SK-N-SH (cell line): ENCODE data around the gene NGLY1.

Source experiments
- EP300 ChIP-seq, 2 experiments: IDR thresholded peaks; 2 replicates each; pipeline versions ENCODE4 v1.4.0 to v1.6.1; 2012; ENCODE audit warnings: borderline replicate concordance in 1 of 2, low read depth in 1 of 2, low read length in 1 of 2
- EZH2phosphoT487 ChIP-seq: fragments of 200-600 bp; sonication (generic); IDR thresholded peaks from 2 replicates; pipeline ENCODE4 v1.6.1; 2017; ENCODE audit warnings: low read depth, mixed run types, mild to moderate bottlenecking, antibody characterized with exemption, moderate library complexity, borderline replicate concordance
- FOXM1 ChIP-seq: IDR thresholded peaks from 2 replicates; pipeline ENCODE4 v1.4.0; 2012; ENCODE audit warnings: low read depth, mild to moderate bottlenecking
- GABPA ChIP-seq: IDR thresholded peaks from 2 replicates; pipeline ENCODE4 v1.4.0; 2012; ENCODE audit warnings: low read depth, mild to moderate bottlenecking
- MXI1 ChIP-seq: IDR thresholded peaks from 2 replicates; pipeline ENCODE4 v1.6.1; 2012; ENCODE audit warnings: mild to moderate bottlenecking, low read depth, low read length, improper control_type of control experiment
- RAD21 ChIP-seq: IDR thresholded peaks from 2 replicates; pipeline ENCODE4 v1.6.1; 2012; ENCODE audit warnings: mild to moderate bottlenecking, low read length
- RCOR1 ChIP-seq: fragments of 150-350 bp; IDR thresholded peaks from 2 replicates; pipeline ENCODE4 v1.6.1; 2017; ENCODE audit warnings: antibody characterized with exemption, low read length
- SMC3 ChIP-seq: IDR thresholded peaks from 2 replicates; pipeline ENCODE4 v1.6.1; 2012; ENCODE audit warnings: low read depth, low read length, improper control_type of control experiment
- TF ChIP-seq, protein P1 (sequence below): fragments of 200-600 bp; sonication (generic); IDR thresholded peaks from 2 replicates; pipeline ENCODE4 v1.6.1; 2017; ENCODE audit warnings: antibody characterized with exemption, mild to moderate bottlenecking, moderate library complexity
- TF ChIP-seq, protein P2 (sequence below): IDR thresholded peaks from 2 replicates; pipeline ENCODE4; 2012
- TF ChIP-seq, protein P3 (sequence below): IDR thresholded peaks from 2 replicates; pipeline ENCODE4 v1.4.0; 2012; ENCODE audit warnings: low read depth, borderline replicate concordance
- TF ChIP-seq, protein P4 (sequence below): IDR thresholded peaks from 2 replicates; pipeline ENCODE4 v1.6.1; 2012; ENCODE audit warnings: mild to moderate bottlenecking, low read depth, low read length, moderate library complexity

DNA sequence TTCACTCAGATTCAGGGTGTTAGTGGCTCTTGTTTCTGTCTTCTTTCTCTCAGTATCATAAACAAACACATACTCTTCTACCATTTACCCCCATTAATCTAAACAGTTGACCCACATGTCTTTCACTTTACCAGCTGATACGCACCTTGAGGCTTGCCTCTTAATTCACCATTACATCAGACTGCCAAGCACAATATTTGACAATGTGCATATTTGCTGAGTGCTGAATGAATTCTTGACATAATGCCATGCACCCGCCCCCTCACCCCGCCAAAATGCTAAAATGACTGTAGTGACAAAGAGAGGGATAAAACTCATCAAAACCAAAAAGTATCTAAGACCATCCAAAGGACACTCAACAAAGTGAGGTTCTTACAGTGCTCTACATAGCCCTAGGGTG, 57.4 kb downstream of the NGLY1 start:
- TF ChIP-seq, protein P1, sequence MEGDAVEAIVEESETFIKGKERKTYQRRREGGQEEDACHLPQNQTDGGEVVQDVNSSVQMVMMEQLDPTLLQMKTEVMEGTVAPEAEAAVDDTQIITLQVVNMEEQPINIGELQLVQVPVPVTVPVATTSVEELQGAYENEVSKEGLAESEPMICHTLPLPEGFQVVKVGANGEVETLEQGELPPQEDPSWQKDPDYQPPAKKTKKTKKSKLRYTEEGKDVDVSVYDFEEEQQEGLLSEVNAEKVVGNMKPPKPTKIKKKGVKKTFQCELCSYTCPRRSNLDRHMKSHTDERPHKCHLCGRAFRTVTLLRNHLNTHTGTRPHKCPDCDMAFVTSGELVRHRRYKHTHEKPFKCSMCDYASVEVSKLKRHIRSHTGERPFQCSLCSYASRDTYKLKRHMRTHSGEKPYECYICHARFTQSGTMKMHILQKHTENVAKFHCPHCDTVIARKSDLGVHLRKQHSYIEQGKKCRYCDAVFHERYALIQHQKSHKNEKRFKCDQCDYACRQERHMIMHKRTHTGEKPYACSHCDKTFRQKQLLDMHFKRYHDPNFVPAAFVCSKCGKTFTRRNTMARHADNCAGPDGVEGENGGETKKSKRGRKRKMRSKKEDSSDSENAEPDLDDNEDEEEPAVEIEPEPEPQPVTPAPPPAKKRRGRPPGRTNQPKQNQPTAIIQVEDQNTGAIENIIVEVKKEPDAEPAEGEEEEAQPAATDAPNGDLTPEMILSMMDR = no peak
- TF ChIP-seq EP300 (IDR thresholded peaks at IDR 0.05; ENCODE audit: borderline replicate concordance in 1 of 2, low read depth in 1 of 2, low read length in 1 of 2) (no peak), RCOR1 (no peak), RAD21 (no peak), MXI1 (no peak), GABPA (no peak), EZH2phosphoT487 (no peak), FOXM1 (no peak), SMC3 (no peak)
- TF ChIP-seq, protein P2, sequence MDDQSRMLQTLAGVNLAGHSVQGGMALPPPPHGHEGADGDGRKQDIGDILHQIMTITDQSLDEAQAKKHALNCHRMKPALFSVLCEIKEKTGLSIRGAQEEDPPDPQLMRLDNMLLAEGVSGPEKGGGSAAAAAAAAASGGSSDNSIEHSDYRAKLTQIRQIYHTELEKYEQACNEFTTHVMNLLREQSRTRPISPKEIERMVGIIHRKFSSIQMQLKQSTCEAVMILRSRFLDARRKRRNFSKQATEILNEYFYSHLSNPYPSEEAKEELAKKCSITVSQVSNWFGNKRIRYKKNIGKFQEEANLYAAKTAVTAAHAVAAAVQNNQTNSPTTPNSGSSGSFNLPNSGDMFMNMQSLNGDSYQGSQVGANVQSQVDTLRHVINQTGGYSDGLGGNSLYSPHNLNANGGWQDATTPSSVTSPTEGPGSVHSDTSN = no peak
- TF ChIP-seq, protein P3, sequence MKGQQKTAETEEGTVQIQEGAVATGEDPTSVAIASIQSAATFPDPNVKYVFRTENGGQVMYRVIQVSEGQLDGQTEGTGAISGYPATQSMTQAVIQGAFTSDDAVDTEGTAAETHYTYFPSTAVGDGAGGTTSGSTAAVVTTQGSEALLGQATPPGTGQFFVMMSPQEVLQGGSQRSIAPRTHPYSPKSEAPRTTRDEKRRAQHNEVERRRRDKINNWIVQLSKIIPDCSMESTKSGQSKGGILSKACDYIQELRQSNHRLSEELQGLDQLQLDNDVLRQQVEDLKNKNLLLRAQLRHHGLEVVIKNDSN = no peak
- TF ChIP-seq, protein P4, sequence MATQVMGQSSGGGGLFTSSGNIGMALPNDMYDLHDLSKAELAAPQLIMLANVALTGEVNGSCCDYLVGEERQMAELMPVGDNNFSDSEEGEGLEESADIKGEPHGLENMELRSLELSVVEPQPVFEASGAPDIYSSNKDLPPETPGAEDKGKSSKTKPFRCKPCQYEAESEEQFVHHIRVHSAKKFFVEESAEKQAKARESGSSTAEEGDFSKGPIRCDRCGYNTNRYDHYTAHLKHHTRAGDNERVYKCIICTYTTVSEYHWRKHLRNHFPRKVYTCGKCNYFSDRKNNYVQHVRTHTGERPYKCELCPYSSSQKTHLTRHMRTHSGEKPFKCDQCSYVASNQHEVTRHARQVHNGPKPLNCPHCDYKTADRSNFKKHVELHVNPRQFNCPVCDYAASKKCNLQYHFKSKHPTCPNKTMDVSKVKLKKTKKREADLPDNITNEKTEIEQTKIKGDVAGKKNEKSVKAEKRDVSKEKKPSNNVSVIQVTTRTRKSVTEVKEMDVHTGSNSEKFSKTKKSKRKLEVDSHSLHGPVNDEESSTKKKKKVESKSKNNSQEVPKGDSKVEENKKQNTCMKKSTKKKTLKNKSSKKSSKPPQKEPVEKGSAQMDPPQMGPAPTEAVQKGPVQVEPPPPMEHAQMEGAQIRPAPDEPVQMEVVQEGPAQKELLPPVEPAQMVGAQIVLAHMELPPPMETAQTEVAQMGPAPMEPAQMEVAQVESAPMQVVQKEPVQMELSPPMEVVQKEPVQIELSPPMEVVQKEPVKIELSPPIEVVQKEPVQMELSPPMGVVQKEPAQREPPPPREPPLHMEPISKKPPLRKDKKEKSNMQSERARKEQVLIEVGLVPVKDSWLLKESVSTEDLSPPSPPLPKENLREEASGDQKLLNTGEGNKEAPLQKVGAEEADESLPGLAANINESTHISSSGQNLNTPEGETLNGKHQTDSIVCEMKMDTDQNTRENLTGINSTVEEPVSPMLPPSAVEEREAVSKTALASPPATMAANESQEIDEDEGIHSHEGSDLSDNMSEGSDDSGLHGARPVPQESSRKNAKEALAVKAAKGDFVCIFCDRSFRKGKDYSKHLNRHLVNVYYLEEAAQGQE = no peak
